Endometrial microvascular endothelial cells (primary cell): Measurements from ENCODE around the gene RS1. TPM values are rescaled to one million over a fixed set of nuclear protein-coding genes. Genes with fewer than 3 reads are reported as not detected.

Experiments used
- in situ Hi-C: cut with HindIII; loops from 2 replicates; pipeline ENCODE4 v1.10.0; 2017; ENCODE audit warnings: low sequenced_read_pairs, low pct_unique_long_range_greater_than_20kb; ENCODE audit errors: inconsistent ontology term
- total RNA-seq: library from RNA; depleted of rRNA; stranded (reverse); fragments of >200 nt; gene quantifications from one replicate; pipeline ENCODE4 v1.2.3, GENCODE V29; 2015; ENCODE audit errors: inconsistent ontology term

The RS1 gene
- total RNA-seq, 1 donor from 2014 or later = not detected

DNA sequence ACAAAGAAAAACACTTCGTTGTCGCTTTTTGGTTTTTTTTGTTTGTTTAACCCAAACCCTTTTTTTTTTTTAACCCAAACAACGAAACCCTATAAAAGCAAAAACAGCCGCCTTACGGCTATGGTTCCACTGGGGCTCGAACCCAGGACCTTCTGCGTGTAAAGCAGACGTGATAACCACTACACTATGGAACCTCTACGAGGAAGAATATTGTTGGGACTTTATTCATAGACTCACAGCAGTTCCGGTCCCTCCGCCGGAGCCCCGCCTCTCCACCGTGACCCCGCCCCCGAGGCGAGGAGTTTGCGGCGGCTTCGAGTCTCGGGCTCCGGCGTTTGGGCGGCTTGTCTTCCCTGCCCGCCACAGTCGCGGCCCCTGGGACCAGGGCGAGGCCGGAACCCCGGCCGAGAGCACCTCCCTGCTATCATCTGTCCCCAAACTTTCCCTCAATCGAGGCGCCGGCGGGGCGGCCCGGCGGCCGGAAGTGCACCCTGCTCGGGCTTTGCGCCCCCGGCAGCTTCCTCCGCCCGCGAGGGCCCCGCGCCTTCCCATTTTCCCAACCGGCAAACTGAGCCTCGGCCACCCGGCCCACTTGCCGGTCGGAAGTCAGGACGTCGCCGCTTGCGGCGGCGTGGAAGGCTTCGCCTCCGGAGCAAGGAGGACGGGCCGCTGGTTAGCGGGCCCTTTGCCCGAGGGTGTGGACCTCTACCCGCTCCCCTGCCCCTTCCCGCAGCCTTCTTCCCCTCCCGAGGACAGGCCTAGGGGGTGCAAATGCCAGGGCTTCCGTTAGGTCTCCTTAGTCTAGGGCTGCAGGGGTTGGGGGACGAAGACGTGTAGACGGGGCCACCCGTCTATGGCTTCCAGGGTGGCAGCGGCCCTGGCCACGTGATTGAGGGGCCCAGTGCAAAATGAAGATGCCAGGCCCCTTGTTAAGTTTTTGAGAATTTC, 3.2 kb upstream of the RS1 start:
- in situ Hi-C loops = no loop called here

DNA sequence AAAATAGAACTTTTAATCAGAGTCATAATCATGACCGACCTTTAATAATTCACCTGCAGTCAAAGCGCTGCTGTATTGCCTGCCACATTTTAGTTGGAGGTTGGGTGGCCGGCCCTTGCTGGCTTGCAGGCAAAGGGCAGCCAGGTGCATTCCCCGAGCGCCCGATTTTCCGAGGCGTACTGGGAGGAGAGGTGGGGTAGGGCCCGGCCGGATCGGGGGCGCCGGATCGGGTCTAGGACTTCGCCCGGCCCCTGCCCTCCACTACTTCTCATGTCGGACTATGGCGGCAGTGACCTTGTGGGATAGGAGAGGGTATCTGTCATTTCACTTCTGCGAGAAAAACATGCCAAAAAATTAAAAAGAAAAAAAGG, 2.5 kb upstream of the RS1 start:
- in situ Hi-C loops = no loop called here

DNA sequence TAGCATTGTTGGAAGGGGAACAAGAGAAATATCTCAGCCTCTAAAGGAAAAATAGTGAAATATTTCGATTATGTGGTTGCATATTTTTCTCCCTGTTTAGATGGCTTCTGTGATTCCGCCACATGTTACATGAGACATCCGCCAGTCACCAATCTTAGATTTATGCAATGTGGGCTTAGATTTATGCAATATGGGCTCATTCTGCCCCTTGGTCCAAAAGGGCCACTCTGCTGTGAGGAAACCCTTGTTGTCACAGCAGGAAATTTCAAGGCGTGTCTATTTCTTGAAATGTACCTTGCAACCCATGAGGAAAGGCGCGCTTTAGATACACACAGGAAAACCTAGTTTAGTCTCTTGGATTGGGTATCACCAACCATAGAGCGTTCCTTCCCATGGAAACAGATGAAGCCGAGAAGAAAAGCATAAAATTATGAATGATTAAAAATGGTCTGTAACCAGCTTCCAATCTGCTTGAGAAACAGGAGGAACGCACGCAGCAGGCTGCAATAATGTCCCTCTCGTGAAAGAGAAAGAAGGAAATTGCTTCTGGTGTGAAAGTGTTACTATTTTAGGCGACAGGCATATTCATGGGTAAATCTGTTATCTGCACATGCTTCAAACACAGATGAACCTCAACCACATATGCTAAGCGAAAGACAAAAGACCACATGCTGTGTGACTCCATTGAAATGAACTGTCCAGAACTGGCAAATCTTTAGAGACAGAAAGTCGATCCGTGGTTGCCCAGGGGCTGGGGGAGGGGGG, 3.7 kb downstream of the RS1 start:
- in situ Hi-C loops = no loop called here

DNA sequence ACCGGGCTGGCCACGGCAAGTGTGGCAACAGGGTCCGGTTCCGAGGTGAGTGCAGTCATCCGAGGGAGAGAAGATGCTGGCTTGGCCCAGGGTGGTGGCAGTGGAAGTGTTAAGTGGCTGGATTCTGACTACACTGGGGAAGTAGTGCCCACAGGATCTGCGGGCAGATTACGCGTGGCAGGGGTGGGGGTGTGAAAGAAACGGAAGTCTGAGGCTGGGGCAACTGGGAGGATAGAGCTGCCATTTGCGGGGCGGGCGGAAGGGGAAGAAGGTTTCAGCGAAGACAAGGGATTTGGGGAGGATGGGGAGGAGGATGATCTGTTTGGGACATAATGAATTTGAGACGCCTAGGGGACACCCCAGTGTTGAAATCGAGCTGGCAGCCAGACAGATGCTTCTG, 5.3 kb downstream of the RS1 start:
- in situ Hi-C loops = no loop called here

DNA sequence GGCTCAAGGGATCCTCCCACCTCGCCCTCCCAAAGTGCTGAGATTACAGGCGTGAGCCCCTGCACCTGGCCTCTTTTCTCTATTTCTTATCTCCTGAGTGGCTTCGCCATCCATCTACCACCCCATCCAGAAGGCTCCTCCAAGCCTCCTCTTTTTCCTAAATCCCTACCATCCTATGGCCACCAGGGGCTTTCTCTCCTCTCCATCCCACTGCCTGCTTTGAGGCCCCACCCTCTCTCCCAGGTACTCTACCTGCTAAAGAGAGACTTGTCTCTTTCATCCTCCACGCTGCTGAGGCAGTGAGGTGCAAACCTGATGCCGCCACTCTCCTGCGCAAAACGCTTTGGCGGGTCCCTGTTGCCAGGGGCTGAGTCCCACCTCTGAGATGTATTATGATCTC, 7.0 kb downstream of the RS1 start:
- in situ Hi-C loops = no loop called here

DNA sequence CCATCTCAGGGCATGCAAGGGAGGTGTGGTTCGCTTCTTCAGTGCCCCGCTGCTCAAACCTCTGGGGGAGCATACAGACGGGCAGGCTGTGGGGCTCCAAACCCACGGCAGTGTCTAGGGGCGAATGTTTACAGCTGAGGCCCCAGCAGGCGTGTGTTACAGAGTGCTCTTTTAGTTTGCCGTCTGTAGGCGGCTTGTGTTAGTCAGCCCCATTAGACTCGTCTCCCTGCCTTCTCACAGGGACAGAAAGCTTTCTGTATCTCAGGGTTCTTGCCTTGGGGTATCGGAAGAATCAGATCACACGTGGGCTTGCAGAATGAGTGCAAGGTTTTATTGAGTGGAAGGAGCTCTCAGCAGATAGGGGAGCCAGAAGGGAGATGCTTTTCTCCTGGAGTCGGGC, 10.6 kb downstream of the RS1 start:
- in situ Hi-C loops = no loop called here

DNA sequence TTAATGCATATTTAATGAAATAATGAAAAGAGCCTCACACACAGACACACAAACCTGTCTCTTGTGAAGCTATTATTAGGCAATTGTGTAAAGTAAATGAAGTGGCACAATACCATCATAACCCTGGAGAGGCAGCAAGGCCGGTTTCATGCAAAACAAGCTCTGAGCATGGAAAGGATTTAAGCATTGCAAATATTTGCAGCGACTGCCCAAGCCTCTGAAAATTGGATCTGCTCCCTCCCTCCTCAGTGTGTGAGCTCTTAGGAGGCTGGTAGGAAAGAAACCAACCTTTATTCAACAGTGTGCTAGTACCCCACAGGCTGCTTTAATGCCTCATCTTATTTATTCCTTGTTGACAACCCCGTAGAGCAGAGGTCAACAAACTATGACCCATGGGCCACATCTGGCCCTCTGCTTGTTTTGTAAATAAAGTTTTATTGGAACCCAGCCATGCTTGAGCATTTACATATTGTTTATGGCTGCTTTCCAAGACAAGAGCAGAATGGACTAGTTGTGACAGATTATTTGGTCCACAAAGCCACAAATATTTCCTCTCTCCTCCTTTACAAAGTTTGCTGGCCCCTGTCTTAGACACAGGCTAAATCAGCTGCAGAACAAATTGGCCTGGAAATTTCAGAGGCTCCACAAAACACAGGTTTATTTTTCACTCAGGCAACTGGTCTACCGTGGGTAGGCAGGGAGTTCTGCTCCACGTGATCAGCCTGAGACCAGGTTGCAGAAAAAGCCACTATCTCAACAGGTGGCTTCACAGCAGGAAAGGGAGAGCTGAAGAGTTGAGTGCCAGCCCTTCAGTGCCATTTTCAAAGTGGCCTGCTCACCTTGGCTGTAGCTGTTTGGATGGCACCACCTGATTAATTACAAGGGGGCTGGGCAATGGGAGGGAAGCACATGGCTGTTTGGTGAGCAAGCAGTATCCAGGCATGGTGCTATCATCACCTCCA, 16.8 kb downstream of the RS1 start:
- in situ Hi-C loops = no loop called here

DNA sequence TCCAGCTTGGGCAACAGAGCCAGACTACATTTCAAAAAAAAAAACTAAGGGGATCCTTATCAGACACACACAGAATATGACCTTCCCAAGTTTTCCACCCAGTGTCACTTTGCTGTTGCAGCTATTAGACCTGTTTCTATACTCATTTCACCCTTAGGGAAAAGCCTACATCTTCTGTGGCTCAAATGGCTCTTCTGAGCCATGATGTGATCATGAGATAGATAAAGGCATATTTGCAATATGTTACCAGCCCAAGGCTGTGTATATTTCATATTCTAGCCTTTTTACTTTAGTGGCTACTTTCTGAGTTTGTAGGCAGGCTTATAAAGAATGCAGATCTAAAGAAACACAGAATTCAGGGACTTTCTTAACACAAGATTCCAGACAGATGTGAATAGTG, 19.3 kb downstream of the RS1 start:
- in situ Hi-C loops = no loop called here

DNA sequence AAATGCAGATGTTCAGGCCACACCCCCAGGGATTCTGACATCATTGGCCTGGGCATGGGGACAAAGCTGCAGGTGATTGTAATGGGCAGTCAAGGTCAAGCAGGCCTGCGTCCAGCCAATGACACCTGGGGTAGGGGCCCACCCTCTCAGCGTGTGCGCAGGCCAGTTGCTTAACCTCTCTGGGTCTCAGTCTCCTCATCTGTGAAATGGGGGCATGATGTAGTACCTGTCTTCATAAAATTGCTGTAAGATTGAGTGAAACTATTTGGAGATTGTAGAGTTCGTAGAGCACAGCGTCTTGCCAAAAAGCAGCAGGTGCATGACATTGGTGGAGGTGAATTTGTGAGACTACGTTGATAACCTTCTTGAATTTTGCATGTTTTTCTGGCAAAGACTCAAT, 21.2 kb downstream of the RS1 start:
- in situ Hi-C loops = no loop called here

DNA sequence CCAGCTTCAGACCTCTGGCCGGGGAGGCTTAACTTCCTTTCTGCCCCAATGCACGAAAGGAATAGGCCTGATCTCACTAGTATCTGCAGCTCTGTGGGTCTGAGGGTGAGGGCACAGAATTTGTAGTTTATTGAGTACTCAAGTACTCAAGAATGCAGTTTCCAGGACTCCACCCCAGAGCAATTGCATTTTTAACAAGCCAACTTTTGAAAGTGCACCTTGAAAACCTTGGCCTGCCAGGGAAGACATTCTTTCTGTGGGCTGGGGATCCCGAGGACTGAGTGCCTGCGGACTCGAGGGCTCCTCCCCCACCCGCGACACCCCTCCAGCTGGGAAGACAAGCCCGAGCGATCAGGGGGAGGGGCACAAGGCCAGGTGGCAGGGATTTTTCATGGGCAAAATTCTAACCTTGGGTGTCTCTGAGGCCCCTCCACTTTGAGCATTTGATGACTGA, 22.4 kb downstream of the RS1 start:
- in situ Hi-C loops = no loop called here

DNA sequence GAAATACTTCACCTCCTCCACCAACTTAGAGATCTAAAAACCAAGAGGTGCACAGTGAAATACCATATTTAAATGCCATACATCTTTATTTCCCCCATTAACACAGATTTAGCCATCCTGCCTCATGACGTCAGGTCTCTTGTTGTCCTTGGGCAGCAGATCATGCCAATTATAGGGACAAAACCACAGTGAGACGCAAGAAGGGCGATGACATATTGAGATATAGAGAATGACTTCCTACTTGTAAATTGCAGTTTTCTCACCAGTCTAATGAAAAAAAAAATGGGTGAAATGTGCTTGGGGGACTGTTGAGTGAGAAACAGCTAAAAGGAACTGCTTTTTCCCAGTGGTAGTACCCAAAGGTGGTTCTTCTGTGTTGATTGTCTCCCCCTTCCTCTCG, 24.3 kb downstream of the RS1 start:
- in situ Hi-C loops = no loop called here

DNA sequence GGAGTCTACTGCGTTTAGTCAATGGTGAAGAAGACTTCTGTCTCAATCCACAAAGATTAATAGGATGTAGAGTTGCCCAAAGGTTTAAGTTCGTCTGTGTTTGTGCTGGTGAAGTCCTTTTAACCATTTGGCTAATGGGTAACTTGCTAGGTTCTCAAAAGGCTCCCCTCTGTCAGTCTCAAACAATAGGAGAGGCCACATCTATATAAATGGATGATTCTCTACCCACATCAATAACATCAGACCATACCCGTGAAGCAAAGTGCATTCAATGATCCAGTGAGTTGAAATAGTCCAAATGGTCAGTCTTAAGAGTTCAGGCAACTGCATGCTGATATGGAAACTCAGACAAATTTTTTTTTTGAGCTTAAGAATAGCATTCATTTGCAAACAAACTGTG, 28.1 kb downstream of the RS1 start:
- in situ Hi-C loops = no loop called here

DNA sequence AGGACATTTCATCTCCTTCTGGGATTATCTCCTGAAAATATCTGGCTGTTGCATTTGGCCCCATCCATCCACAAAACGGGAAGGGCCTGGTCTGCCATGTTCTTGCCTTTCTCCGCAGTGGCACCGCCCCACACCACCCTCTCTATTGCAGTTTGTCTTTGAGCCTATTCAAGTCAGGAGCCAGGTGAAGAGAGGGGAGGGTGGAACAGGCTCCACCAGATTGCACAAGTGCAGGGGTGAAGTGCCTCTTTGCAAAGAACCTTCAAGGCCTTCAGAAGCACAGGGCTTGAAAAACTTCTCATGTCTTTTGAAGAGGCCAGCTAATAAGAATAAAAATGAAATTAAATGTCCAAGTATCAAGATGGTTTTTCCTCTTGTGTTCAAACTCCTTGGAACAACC, 28.7 kb downstream of the RS1 start:
- in situ Hi-C loops = no loop called here

DNA sequence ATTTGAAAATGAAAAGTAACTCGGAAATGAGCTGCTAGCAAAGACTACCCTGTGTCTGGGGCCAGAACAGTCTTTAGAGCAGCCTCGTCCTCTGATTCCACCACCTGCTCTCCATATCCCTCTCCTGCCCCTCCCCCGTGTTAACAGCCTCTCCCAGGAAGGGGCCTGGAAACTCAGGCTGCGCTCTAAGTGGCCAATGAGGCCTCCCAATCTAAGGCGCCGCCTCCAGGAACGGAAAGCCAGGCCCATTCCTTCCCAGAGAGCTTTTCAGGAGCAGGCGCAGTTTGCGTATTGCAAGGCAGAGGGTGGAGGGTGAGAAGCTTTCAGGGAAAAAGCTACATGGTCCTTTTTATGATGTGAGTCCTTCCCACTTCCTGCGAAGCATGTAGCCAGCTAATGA, 31.2 kb downstream of the RS1 start:
- in situ Hi-C loops = no loop called here

DNA sequence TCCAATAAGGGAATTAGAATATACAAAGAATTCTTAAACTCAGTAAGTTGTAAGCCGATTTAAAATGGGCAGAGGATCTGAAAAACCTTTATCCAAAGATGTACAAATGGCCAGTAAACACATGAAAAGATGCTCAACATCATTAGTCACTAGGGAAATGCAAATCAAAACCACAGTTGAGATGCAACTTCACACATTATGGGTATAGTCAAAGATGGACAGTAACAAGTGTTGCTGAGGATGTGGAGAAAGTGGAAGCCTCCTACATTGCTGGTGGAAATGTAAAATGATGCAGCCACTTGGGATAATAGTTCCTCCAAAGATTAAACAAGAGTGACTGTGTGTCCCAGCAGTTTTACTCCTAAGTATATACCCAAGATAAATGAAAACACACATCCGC, 32.6 kb downstream of the RS1 start:
- in situ Hi-C loops = no loop called here

DNA sequence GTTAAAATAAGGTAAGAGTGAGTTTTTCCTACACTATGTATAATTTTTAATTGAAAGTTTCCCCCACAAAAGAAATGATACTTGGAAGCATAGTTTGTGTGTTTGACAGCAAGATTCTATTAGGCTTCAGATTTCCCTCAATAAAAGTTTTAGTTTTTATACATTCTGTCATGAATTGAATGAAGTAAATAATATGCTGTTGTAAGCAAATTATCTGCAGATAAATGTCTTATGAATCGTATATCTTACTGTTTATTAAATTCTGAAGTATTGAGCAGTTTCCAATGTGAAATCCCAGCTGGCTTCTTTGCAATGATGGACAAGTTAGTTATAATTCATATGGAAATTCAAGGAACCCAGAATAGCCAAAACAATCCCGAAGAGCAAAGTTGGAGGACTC, 33.5 kb downstream of the RS1 start:
- in situ Hi-C loops = no loop called here

DNA sequence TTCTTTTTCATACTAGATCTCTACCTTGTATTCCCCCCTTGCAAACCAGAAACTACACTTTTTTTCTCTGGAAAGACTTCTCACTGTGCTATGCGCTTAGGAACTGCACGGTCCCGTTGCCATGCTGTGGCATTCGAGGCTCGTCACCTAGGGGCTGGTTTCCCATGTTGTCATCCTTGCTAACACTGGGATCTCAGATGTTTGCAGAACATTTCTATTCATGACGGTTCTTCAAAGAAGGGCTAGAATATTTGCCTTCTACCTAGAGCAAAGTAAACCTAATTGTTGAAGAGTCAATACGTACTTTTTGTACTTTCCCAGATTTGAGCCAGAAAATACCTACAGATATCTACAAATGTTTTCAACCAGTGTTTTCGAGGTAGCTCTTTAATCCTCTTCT, 41.0 kb downstream of the RS1 start:
- in situ Hi-C loops = no loop called here

DNA sequence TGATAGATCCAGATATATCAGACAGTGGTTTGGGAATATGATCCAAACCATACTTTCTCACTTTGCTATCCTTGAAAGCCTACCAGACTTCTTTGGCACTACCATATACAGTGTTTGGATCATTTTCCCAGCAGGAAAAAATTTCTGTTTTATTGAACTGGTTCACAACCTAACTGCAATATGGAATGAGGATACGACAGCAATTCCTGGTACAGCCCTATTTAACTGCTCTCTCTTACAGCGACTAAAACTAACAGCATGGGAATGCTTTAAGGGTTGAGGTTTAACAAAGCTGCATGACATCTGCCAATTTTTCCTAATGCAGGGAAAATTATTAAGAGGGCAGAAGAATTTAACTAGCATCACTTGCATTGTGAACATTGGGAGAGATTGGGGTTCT, 47.3 kb downstream of the RS1 start:
- in situ Hi-C loops = no loop called here

DNA sequence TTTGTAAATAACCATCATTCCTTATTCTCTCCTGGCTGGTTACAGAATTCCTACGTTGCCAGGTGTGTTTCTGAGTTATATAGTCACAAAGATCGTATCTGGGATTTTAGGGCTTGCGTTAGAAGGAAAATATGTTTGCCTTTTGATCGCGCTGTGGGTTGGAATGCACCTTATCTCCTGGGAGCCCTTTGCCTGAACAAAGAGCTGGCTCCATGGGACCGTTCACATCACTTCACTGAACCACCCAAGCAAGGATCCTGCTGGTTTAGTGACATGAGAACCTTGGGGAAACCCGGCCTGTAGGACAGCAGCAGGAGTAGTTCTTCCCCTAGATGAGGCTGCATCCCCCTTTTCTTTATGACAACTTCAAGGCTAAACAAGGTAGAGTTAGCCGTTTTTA, 51.6 kb downstream of the RS1 start:
- in situ Hi-C loops = no loop called here
